GM19463 (cell line): Measurements from ENCODE around the gene HUWE1.
"Not testable (repeated sequence)": the region's sequence is repeated elsewhere in the genome, so short reads cannot be mapped to it uniquely, and the experiment has no call there.

Experiments used
- ATAC-seq: cut with Tn5 transposase; IDR thresholded peaks from one replicate; pipeline ENCODE4 v1.9.1; 2021; ENCODE audit warnings: mild to moderate bottlenecking, moderate library complexity; ENCODE audit not compliant: unreplicated experiment

Gene HUWE1

GRCh38 chrX:53531255-53531966 lies 155.1 kb downstream of the HUWE1 start:
- not testable (repeated sequence) for ATAC-seq

GRCh38 chrX:53526999-53527398 lies 159.5 kb downstream of the HUWE1 start:
- no peak for ATAC-seq

GRCh38 chrX:53511322-53511721 lies 175.2 kb downstream of the HUWE1 start:
- ATAC-seq: no peak

- not testable (repeated sequence) for ATAC-seq
Measured at GRCh38 chrX:53504035-53504434, 182.5 kb downstream of the HUWE1 start.

GRCh38 chrX:53494436-53494835 lies 192.1 kb downstream of the HUWE1 start:
- no peak for ATAC-seq

GRCh38 chrX:53486285-53486684 lies 200.2 kb downstream of the HUWE1 start:
- no peak for ATAC-seq

- no peak for ATAC-seq
Measured at GRCh38 chrX:53483838-53484405, 202.6 kb downstream of the HUWE1 start.

GRCh38 chrX:53483416-53483815 lies 203.1 kb downstream of the HUWE1 start:
- no peak for ATAC-seq
